IPS-18c (cell line): ENCODE data around the gene VDR.

Source experiments
- H3K4me3 ChIP-seq: 2 replicates; pipeline ENCODE4 v1.7.0; 2013; ENCODE audit warnings: low read depth, mild to moderate bottlenecking, low read length, moderate library complexity; ENCODE audit not compliant: insufficient read depth
- H3K9me3 ChIP-seq: one replicate; pipeline ENCODE4 v1.6.1; 2013; ENCODE audit warnings: mild to moderate bottlenecking, low read length, moderate library complexity; ENCODE audit not compliant: control insufficient read depth, insufficient read depth

VDR gene

DNA sequence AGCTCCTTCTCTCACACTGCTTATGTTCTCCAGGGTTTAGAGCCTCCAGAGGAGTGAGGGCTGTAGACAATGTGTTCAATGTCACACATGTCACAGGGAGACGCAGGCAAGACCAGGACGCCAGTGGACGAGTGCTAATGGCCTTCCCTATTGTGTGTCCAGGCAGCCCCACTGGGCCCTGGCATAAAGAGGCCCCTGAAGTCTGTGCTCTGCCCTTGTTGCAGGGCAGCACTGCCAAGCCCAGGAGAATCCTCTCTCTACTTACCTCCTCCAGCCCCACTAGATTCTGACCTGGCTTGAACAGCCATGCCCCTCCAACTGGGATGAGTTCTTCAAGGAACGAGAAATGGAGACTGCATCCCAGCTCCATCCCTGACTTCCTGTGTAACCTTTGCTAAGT, 33.8 kb upstream of the VDR start:
- Histone ChIP-seq H3K9me3 (peaks cover 2% of the 10 kb centered on the region), H3K4me3 (no peak overlapping the region)

DNA sequence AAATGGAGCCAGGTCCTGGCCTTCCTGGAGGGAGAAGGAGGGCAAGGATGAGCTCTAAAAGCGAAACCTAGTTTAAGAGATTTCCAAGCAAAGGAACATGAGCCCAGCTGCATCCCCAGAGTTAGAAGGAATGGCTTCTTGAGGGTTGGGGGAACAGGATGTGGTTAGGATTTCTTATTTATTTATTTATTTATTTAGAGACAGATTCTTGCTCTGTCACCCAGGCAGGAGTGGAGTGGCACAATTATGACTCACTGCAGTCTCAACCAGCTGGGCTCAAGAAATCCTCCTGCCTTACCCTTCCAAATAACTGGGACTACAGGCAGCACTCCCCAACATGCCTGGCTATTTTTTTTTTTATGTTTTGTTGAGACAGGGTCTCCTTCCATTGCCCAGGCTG, 33.3 kb upstream of the VDR start:
- no peak overlapping the region for H3K4me3 ChIP-seq

DNA sequence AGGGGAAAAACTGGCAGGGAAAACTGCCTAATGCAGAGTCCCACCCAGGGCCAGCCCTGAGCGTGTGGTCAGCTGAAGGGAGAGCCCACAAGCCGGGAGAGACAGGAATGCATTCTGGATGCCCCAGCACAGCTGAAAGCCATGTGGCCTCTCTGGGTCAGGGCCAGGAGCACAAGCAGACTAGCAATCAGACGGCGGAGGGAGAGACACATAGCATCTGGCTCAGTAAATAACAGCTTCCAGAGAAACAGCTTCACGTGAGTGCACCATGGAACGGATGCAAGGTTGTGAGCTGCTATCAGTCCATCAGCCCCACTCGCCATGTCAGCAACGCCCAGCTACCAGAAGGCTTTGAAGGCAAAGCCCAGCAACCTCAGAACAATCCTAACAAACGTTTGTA, 30.4 kb upstream of the VDR start:
- H3K4me3 ChIP-seq = no peak overlapping the region

More for the DNA sequence above, 33.3 kb upstream of the VDR start:
- peaks cover 2% of the 10 kb centered on the region for H3K9me3 ChIP-seq

DNA sequence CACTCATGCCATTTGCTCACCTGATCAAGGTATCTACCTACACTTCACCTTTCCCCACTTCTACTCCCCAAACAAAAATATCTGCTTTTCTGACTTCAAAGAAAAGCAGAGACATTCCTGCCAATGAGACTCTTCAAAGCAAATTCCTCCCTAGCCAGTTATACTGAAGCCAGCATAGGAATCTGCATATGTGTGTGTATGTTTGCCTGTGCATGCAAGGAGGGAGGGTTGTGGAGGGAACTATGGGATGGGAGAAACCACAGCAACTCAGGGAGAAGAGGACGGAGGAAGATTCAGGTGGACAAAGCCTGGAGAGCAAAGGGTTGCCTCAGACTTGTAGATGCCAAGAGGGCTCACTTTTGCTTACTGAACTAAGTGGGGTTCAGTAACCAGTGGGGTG, 26.4 kb upstream of the VDR start:
- H3K4me3 ChIP-seq = no peak overlapping the region
- peaks cover 2% of the 10 kb centered on the region for H3K9me3 ChIP-seq

More for the DNA sequence above, 30.4 kb upstream of the VDR start:
- peaks cover 2% of the 10 kb centered on the region for H3K9me3 ChIP-seq

DNA sequence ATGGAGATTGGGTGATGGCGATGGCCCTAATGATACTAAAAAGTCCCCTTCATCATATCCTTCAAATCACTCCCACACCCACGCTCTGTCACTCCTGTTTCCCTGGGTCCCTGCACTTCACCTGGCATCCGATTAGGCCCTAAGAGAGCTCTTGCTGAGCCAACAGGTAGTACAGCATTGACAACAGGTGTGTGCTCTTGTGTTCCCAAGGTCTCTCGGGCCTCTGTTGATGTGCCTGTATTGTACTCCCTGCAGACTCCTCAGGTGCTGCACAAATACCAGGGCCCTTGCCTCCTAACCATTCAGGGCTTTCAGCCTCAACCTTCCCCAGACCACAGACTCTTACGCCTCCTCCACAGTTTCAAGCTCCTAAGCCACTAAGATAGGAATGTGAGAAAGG, 25.8 kb upstream of the VDR start:
- Histone ChIP-seq H3K9me3 (peaks cover 2% of the 10 kb centered on the region), H3K4me3 (no peak overlapping the region)

DNA sequence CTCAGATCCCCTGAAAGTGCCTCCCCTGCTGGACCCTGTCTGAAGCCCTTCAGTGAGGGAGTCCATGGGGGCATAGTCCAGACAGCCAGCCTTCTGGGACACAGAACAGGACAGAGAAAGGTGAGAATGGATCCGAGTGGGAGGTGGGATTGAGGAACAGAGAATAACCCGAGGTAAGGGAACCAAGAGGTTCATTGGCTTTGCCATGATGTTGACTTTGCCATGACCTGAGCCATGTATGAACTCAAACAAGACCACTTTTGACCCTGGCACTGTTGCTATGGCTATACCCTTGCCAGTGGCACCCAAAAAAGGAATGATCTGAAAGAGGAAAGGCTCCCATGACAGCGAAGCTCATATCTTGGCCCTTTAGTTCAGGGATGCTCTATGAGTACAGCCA, 22.6 kb upstream of the VDR start:
- H3K9me3 ChIP-seq = no peaks in the 10 kb centered on the region
- no peak overlapping the region for H3K4me3 ChIP-seq

DNA sequence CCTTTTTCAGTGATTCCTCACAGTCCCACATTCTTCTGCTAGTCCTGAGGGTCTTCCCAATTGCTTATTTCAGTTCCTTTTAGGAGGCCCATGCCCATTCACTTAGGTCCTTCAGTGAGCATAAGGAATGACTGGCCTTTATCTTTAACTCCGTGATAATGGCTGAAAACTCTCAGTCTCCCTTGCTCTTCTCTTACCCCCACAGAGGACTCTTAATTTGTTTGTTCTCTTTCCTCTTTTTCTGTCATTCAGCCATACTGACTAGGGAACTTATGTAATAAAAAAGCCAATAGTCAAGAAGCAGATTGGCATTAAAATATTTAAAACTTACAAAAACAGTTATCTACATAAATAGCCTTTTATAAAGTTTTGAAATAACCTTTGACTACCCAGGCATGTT, 17.1 kb upstream of the VDR start:
- no peak overlapping the region for H3K4me3 ChIP-seq
- no peaks in the 10 kb centered on the region for H3K9me3 ChIP-seq

DNA sequence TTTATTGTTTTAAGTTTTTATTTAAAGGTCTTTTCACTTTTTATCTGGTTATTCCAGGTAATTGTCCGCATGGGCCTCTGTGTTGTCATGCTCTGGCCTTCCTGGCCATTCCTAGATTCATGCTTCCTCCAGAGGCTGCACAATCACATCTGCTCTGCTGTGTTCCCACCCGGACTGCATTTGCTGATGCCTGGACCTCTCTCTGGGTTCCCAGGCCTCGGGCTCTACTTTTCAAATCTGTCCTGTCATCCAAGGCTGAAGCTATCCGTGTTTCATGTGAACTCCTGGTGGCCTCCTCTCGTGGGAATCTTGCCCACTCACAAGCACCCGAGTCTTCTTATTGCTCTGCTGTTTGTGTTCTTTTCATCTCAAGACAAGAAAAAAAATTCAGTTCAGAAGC, 16.1 kb upstream of the VDR start:
- H3K4me3 ChIP-seq = no peak overlapping the region
- no peaks in the 10 kb centered on the region for H3K9me3 ChIP-seq

DNA sequence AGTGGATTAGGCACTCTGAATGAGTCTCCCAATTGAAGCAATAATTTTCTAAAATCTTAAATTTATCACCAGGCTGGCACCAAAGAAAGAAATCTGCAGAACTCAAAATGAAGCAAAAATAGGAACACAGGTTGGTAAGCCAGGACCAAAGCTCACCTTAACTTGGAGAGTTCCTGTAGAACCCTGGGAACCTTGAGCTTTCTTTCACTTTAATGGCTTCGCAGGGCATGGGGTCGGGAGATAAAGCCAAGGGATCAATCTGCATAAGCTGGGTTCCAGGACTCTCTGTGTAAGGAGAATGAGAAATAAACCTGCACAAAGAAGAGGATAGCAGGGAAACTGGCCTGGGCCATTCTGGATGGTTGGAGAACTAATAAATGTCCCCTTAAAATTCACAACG, 8.3 kb upstream of the VDR start:
- Histone ChIP-seq H3K4me3 (no peak overlapping the region), H3K9me3 (peaks cover 2% of the 10 kb centered on the region)

DNA sequence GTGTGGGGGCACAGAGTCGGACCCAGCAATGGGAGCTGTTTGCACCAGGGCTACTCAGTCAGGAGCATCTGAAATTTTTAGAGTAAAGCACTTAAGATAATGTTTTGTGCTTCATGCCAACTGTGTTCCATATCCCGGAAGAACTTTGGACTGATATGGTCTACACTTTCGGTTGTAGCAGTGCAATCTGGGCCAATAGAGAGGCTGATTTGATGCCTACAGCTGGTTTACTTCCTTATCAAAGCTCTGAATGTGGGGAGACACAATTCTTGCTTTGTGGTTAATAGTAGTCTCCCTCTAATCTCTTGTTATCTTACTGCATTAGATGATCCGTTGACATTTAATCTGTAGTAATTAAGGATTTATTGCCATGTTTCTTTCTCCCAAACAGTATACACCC, 7.8 kb upstream of the VDR start:
- no peak overlapping the region for H3K4me3 ChIP-seq

DNA sequence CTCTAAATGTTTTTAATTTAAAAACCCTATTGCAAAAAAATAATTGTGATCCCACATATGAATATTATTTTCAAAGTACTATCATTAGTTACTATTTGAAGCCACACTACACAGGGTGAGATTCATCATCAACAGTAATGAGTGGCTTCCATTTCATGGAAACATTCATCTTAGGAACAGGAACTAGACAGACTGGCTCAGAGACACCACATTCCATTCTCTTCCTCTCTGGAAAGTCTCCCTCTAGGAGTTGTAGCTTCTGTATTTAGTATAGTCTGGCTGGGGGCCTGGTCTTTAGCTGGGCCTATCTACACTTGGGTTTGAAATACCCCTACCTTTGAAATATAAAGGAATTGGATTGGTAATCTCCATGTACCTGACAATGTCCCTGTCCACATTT, 6.2 kb upstream of the VDR start:
- Histone ChIP-seq H3K4me3 (no peak overlapping the region), H3K9me3 (peaks cover 4% of the 10 kb centered on the region)

More for the DNA sequence above, 7.8 kb upstream of the VDR start:
- H3K9me3 ChIP-seq = peaks cover 2% of the 10 kb centered on the region

DNA sequence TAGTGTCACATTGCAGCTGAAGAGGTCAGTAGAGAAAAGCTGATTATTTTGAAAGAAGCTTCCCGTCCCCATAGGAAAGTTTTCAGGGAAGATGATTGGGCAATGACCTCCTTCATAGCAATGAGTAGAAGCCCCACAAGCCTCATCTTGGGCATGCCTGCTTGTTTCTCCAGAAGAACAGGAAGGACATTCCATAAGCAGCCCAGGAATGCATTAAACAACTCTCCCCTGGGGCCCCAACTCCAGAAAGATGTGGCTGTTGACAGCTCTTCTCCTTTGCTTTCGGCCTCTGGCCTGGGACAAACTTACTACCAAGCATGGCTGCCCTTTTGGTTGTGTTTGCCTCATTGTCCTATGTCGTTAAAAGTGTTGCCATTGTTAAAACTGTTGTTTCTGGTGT, 5.7 kb upstream of the VDR start:
- Histone ChIP-seq H3K4me3 (no peak overlapping the region), H3K9me3 (peaks cover 4% of the 10 kb centered on the region)

DNA sequence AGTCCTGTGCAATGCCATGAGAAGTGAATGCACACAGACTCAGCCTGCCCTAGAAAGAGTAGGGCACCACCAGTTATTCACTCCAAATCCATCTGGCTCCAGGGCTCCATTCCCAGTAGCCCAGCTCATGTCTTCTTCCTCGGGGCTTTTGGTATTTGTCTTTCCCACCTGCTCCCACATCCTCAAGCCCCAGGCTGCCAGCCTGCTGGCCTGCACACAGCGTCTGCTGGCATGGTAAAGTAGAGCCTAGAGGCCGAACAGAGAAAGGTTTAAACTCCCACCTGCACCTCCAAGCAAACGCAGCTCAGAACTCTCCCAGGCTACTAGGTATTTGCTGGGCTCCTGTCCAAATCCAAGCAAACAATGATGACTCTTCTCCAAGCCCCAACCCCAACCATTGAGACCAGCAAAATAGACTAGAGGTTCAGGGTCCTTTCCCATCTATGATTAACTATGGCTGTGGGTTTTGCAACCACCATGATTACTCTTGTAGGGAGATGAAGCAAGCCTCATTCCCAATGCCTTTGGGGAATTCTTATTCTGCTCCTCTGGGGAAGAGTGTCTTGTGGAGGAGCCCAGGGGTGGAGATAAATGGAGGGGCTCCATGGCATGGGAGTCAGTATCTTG, 5.2 kb upstream of the VDR start:
- H3K4me3 ChIP-seq = no peak overlapping the region
- H3K9me3 ChIP-seq = peaks cover 4% of the 10 kb centered on the region

DNA sequence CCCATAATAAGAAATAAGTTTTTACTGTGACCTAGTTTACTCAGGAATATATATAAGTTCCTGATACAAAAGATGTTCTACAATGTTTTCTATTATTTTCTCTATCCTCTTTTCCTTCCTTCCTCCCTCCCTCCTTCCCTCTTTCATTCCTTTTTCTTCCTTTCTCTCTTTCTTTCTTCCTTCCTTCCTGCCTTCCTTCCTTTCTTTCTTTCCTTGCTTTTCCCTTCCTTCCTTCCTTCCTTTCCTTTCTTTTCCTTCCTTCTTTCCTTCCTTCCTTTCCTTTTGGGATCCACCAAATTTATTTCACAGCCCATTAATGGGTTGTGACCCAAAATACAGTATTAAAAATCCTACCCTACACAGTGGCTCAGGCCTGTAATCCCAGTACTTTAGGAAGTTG, 3.9 kb upstream of the VDR start:
- peaks cover 4% of the 10 kb centered on the region for H3K9me3 ChIP-seq

DNA sequence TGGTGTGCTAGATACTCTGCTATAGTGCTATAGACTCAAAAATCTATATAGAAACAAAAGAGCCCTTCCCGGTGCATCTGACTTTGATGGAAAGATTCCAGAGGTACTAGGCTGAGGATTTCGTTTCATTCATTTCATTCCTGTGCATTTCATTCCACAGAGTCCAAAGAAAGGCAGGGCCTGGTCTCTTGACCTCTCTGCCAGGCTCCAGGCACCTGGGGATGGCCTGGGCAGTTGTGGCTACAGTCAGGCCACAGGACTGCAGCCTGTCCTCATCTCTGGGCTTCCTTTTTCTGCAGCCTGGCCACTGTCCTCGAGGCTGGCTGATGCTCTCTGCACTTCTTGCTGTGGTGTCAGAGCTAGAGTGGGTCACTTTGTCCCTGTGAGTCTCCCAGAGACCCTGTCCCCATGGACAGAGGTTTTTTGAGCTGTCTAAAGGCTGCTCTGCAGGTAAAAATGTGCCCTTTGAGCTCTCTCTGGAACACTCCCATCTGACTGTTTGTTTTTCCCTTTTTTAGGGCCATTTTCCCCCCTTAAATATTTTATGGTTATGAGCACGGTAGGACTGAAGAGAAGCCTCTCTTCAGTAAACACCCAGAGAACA, 3.2 kb upstream of the VDR start:
- no peak overlapping the region for H3K4me3 ChIP-seq
- H3K9me3 ChIP-seq = peaks cover 4% of the 10 kb centered on the region

More for the DNA sequence above, 3.9 kb upstream of the VDR start:
- H3K4me3 ChIP-seq = no peak overlapping the region

DNA sequence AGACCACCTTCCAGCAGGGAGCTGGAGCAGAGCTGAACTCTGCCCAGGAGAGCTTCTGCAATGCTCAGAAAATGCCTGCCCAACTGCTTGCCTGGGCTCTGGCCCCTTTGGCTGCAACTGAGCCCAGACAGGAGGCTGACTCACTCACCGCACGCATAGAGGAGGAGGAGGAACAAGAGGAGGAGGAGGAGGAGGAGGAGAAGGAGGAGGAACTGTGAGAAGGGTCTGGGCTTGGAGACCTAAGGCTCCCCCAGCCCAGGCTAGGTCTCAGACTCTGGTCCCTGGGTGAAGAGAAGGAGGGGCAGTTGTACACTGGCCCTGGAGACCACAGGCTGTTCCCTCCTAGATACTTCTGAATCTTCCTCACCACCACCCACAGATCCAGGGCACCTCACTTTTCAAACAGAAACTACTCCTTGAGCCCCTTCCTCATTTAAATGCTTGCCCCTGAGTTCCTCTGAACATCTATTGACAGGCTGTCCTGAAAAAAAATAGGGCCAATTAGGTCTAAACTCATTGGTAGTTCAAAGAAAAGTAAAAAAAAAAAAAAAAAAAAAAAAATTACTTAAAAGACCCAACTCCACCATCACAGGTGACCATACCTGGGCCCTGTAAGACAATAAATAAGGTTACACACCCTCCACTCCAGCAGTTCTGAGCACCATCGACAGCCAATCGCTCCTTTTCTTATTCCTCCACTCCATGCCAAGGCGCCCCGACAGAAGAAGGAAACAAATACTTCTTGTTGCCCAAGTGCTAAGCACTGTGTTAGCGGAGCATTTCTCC, 674 bp downstream of the VDR start:
- Histone ChIP-seq H3K4me3 (peak overlapping the region; percentile 29; the same call in 1 of the 2 replicates), H3K9me3 (peaks cover 2% of the 10 kb centered on the region)

DNA sequence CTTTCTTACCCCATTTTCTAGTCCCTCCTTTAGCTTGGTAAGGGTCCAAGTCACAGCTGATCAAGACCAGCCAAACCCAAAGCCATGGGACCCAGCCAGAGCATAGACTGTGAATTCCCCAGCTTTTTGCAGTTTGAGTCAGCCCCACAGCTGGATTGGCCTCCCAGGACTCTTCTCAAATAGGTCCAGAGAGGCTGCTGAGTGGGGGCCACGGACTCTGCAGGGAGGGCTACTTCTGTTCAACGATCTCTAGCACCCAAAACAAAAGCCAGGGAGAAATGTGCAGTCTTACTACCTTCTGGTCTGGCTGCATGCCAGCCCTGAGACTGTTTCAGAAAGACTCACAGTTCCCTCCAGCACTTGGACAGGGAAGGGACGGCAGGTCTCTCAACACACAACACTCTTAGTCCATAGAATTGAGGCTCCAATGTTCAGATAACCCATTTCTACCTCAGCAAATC, 1.6 kb downstream of the VDR start:
- Histone ChIP-seq H3K4me3 (no peak overlapping the region), H3K9me3 (peaks cover 2% of the 10 kb centered on the region)

DNA sequence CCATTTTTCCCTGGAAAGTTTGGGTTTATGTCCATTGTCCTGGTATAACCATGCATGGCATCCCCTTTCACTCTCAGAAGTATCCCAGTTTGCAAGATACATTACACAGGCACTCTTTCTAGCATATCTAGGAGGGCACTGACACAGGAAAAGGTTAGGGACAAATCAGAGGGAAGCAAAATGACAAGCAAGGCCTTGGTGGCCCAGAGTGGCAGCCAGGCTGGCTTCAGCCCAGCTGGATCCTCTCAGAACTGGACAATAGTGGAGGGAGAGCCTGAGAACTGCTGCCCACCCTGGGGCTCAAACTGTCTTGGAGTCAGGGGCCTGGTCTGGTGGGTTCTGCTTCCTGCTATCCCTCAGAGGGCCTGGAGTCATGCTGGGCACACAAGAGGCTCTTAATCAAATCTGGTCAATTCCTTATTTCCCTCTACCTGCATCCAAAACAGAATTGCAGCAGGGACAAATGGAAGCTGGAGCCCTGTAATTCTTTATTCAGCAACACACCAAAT, 2.6 kb downstream of the VDR start:
- Histone ChIP-seq H3K4me3 (no peak overlapping the region), H3K9me3 (peaks cover 2% of the 10 kb centered on the region)
